HG03520 (cell line): ENCODE data around the gene GPR161.

ENCODE experiments used
- ATAC-seq: cut with Tn5 transposase; IDR thresholded peaks from one replicate; pipeline ENCODE4 v1.9.1; 2021; ENCODE audit warnings: mild to moderate bottlenecking, moderate library complexity; ENCODE audit not compliant: unreplicated experiment

The GPR161 gene

GRCh38 chr1:168150283-168150682 lies 13.6 kb upstream of the GPR161 start:
- no peak for ATAC-seq

- no peak for ATAC-seq
Observed at GRCh38 chr1:168148916-168149315, 12.2 kb upstream of the GPR161 start.

GRCh38 chr1:168146626-168147025 lies 9.9 kb upstream of the GPR161 start:
- ATAC-seq = no peak

DNA sequence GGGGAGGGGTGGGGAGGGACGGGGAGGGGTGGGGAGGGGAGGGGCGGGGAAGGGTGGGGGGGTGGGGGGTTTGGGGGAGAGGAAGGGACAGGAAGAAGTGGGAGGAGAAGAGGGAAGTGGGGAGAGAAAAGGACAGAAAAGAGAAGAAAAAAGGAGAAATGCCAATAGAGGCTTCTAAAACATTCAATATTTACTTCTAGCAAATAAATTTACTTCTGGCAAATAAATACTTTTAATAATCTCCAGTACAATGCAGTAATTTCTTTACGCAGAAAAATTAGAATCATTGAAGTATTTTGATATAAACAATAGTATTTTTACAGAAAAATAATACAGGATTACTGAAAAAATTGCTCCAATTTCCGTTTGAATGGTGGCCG lies 9.4 kb upstream of the GPR161 start:
- no peak for ATAC-seq

DNA sequence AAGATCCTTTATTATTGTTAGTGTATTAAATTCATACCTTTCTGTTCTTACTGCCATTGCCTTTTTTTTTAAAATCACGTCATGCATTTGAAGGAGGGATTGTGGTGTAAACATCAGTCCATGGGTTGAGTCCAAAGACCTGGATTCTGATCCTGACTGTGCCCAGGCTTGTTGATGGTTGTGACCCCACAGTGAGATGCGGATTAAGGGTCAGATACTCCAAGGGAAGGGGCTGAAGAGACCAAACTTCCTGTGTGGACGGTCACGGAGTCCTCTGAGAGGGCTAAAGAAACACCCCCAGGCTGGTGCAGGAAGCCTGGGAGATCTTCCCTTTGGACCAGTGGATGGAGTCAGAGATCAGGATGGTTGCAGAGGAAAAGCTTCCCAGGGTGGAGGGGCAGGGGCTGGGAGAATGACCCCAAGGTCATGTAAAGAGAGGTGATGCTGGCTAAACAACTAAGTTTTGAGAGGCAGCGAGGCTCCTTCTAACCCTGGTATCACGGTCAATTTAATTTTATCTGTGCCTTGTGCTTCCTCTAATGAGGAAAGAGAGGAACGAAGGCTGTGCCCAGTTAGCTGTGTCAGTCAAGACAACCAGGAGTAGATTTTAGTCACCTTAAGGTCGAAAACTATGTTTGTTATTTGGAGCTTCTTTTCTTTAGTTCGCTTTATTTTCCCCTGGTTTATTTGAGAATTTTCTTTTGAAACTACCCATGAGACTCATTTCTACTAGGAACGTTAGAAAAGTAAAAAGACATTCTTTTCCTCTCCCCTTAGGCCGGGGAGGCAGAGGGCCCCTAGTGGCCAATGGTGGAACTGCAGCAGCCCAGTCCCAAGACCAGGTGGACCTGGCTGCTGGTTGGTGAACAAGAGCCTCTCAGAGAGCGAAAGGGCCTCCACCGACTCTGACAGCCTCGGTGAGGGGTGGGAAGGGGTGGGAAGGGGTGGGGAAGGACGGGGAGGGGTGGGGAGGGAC lies 8.7 kb upstream of the GPR161 start:
- peak; percentile 95 for ATAC-seq

- no peak for ATAC-seq
Observed at GRCh38 chr1:168141871-168142385, 5.2 kb upstream of the GPR161 start.

GRCh38 chr1:168139070-168139469 lies 2.3 kb upstream of the GPR161 start:
- ATAC-seq = no peak

- no peak for ATAC-seq
Observed at GRCh38 chr1:168138134-168138533, 1.4 kb upstream of the GPR161 start.

- no peak for ATAC-seq
Observed at GRCh38 chr1:168137515-168137821, 738 bp upstream of the GPR161 start.

DNA sequence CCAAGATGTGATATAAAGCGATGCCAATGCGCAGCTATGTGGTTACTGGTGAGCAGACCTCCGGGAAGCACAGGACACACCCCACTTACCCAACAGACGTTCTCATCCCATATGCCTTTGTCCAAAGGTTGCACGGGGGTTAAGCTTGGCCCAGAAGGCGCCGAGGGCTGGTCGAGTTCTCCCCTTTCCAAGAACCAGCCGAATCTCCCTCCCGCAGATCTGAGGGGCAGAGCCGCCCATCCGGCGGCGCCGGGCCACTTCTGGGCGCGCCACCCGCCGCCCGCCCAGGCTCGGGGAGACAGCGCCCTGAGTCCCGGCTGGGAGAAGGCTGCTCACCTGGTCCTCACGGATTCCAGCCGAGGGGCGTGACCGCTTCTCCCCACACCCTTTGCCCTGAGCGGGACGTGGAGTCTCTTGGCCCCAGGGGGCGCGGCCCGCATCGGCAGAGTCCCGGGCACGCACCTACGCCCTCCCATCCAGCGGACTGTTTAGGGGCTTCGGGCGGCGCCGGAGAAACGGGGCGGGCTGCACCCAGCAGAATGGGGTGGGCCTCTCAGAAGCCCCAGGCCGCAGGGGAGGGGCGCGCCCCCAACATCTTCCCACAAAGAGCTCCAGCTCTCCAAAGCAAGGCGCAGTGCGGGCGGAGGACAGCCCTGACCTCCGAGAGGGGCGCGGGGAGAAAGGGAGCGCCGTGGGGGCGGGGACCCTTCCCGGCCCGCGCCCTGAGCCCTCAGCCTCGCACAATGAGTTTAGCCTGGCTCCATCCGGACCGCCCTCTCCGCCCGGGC lies 615 bp downstream of the GPR161 start:
- no peak for ATAC-seq

GRCh38 chr1:168135116-168135920 lies 1.4 kb downstream of the GPR161 start:
- ATAC-seq = no peak

- ATAC-seq = no peak
Observed at GRCh38 chr1:168134642-168135041, 2.1 kb downstream of the GPR161 start.

- no peak for ATAC-seq
Observed at GRCh38 chr1:168134132-168134531, 2.6 kb downstream of the GPR161 start.

GRCh38 chr1:168129933-168130332 lies 6.8 kb downstream of the GPR161 start:
- no peak for ATAC-seq

GRCh38 chr1:168127503-168127902 lies 9.2 kb downstream of the GPR161 start:
- no peak for ATAC-seq

- no peak for ATAC-seq
Observed at GRCh38 chr1:168125051-168125450, 11.7 kb downstream of the GPR161 start.

- ATAC-seq = no peak
Observed at GRCh38 chr1:168121401-168122011, 15.2 kb downstream of the GPR161 start.

DNA sequence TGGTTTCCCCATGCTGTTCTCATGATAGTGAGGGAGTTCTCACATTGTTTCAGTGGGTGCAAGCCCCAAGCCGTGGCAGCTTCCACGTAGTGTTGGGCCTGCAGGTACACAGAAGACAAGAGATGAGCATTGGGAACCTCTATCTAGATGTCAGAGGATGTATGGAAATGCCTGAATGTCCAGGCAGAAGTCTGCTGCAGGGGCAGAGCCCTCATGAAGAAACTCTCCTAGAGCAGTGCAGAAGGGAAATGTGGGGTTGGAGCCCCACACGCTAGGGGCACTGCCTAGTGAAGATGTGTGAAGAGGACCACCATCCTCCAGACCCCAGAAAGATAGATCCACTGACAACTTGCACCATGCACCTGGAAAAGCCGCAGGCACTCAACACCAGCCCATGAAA lies 17.0 kb downstream of the GPR161 start:
- ATAC-seq = no peak

DNA sequence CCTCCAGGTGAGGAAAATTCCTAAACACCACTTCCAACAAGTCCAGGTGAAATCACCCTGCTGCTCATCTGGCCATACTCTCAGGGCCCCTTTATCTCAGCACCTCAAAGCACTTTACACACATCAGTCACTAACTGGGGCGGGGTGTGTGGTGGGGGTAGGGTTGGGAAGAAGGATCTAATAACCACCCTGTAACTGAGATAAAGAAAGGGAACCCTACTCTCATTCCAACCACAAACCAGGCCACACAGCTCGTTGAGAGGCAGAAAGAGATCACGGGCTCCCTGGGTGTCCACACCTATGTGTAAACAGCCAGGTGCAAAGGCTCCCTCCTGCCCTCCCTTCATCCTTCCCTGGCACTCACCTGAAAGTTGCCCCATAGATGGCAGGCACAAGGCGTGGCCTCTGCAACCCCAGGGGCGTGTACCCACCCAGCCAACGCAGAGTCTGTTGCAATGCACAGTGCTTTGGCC lies 20.4 kb downstream of the GPR161 start:
- ATAC-seq = no peak

DNA sequence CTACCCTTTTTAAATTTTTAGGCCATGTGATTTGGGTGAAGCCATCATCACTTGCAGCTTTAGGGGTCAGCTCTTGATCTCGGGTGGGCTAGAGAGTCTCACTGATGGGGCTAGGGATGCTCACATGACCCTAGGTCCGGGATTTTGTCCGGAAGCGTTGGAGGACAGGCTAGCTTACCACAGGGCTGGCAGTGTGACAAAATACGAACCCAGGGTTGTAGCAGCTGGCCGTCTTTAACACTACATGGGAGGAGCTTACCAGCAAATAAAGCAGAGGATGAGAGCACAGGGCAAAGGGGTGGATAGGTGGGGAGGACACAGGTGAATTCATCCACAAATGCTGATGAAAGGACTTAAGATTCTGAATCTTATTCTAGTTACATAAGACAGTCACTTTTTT lies 21.9 kb downstream of the GPR161 start:
- ATAC-seq = no peak
